ENCODE measurements around the gene QSOX2.
A peak's percentile ranks its signal among the peaks of the same experiment; 100 is the strongest.
"Not testable (repeated sequence)": the region's sequence is repeated elsewhere in the genome, so short reads cannot be mapped to it uniquely, and the experiment has no call there.

QSOX2 gene

GRCh38 chr9:136248951-136249876 is 3.6 kb upstream of the QSOX2 start:
- no peak for DNase-seq

GRCh38 chr9:136247947-136248637 is 2.5 kb upstream of the QSOX2 start:
- DNase-seq: no peak

- no peak for DNase-seq
Observed at GRCh38 chr9:136247551-136247916, 1.9 kb upstream of the QSOX2 start.

- no peak for DNase-seq
Observed at GRCh38 chr9:136246849-136247550, 1.4 kb upstream of the QSOX2 start.

GRCh38 chr9:136244969-136245218 is 718 bp downstream of the QSOX2 start:
- no peak for DNase-seq

- DNase-seq: peak; percentile 69 to 74
Observed at GRCh38 chr9:136244122-136244968, 1.3 kb downstream of the QSOX2 start.

- DNase-seq: no peak
Observed at GRCh38 chr9:136243631-136244030, 2.0 kb downstream of the QSOX2 start.

- no peak for DNase-seq
Observed at GRCh38 chr9:136242918-136243525, 2.6 kb downstream of the QSOX2 start.

GRCh38 chr9:136242248-136242647 is 3.4 kb downstream of the QSOX2 start:
- DNase-seq: no peak

GRCh38 chr9:136241542-136241941 is 4.1 kb downstream of the QSOX2 start:
- no peak for DNase-seq

GRCh38 chr9:136240941-136241340 is 4.7 kb downstream of the QSOX2 start:
- DNase-seq: no peak

GRCh38 chr9:136239983-136240330 is 5.7 kb downstream of the QSOX2 start:
- no peak for DNase-seq

- no peak for DNase-seq
Observed at GRCh38 chr9:136239135-136239982, 6.3 kb downstream of the QSOX2 start.

- no peak for DNase-seq
Observed at GRCh38 chr9:136238342-136238732, 7.3 kb downstream of the QSOX2 start.

GRCh38 chr9:136237486-136238341 is 7.9 kb downstream of the QSOX2 start:
- DNase-seq: no peak

- not testable (repeated sequence) for DNase-seq
Observed at GRCh38 chr9:136236471-136237410, 8.9 kb downstream of the QSOX2 start.

GRCh38 chr9:136235709-136236455 is 9.7 kb downstream of the QSOX2 start:
- DNase-seq: no peak

- no peak for DNase-seq
Observed at GRCh38 chr9:136235171-136235570, 10.4 kb downstream of the QSOX2 start.

- DNase-seq: no peak
Observed at GRCh38 chr9:136234597-136234996, 11.0 kb downstream of the QSOX2 start.

Data from activated T-cell treated with anti-CD3 and anti-CD28 coated beads, Interleukin-2, amount 50 U/mL, for 48 hours (primary cell).